Measurements from ENCODE around the gene AMIGO3.

The AMIGO3 gene

GRCh38 chr3:49680493-49681231 is 38.8 kb downstream of the AMIGO3 start:
- Histone ChIP-seq H3K27ac (replicated peaks) (no peak overlapping the region), H3K4me3 (replicated peaks; ENCODE audit: insufficient read depth, low read length) (no peak overlapping the region), H3K27me3 (ENCODE audit: insufficient read depth, poor library complexity, severe bottlenecking) (no peaks in the 10 kb centered on the region)
- 0 out of 2 replicates have a peak, but pooled peaks have one; percentile 1 for TF ChIP-seq POLR2AphosphoS5 (IDR thresholded peaks at IDR 0.05; ENCODE audit: low read depth)
- TF ChIP-seq SPI1 (IDR thresholded peaks at IDR 0.05; ENCODE audit: borderline replicate concordance, low read depth): no peak
- DNase-seq (ENCODE audit: low read depth in 1 of 2, low spot score in 1 of 2): no peak

DNA sequence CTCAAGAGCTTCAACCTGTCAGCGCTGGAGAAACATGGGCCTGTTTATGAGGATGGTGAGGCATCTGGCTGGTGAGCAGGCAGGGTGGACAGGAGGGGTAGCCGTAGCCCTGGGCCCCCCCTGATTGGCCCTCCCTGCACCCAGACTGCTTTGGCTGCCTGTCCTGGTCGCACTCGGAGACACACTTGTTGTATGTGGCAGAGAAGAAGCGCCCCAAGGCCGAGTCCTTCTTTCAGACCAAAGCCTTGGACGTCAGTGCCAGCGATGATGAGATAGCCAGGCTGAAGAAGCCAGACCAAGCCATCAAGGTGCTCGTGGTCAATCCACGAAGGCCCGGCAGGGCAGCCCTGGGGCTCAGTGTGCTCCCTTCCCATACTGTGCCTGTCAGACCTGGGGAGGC is 43.6 kb downstream of the AMIGO3 start:
- no peak for DNase-seq (ENCODE audit: low read depth in 1 of 2, low spot score in 1 of 2)
- Histone ChIP-seq H3K4me3 (replicated peaks; ENCODE audit: insufficient read depth, low read length) (no peak overlapping the region), H3K27me3 (ENCODE audit: insufficient read depth, poor library complexity, severe bottlenecking) (no peaks in the 10 kb centered on the region), H3K27ac (replicated peaks) (no peak overlapping the region)
- TF ChIP-seq REST (IDR thresholded peaks at IDR 0.05; ENCODE audit: insufficient replicate concordance, low read depth): no peak
- no peak for TF ChIP-seq GABPA (IDR thresholded peaks at IDR 0.05; ENCODE audit: low read depth)
- no peak for TF ChIP-seq POLR2AphosphoS5 (IDR thresholded peaks at IDR 0.05; ENCODE audit: low read depth)
- TF ChIP-seq, protein P1, sequence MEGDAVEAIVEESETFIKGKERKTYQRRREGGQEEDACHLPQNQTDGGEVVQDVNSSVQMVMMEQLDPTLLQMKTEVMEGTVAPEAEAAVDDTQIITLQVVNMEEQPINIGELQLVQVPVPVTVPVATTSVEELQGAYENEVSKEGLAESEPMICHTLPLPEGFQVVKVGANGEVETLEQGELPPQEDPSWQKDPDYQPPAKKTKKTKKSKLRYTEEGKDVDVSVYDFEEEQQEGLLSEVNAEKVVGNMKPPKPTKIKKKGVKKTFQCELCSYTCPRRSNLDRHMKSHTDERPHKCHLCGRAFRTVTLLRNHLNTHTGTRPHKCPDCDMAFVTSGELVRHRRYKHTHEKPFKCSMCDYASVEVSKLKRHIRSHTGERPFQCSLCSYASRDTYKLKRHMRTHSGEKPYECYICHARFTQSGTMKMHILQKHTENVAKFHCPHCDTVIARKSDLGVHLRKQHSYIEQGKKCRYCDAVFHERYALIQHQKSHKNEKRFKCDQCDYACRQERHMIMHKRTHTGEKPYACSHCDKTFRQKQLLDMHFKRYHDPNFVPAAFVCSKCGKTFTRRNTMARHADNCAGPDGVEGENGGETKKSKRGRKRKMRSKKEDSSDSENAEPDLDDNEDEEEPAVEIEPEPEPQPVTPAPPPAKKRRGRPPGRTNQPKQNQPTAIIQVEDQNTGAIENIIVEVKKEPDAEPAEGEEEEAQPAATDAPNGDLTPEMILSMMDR (IDR thresholded peaks at IDR 0.05; ENCODE audit: insufficient read depth, low read length): no peak
- no peak for TF ChIP-seq SPI1 (IDR thresholded peaks at IDR 0.05; ENCODE audit: borderline replicate concordance, low read depth)

DNA sequence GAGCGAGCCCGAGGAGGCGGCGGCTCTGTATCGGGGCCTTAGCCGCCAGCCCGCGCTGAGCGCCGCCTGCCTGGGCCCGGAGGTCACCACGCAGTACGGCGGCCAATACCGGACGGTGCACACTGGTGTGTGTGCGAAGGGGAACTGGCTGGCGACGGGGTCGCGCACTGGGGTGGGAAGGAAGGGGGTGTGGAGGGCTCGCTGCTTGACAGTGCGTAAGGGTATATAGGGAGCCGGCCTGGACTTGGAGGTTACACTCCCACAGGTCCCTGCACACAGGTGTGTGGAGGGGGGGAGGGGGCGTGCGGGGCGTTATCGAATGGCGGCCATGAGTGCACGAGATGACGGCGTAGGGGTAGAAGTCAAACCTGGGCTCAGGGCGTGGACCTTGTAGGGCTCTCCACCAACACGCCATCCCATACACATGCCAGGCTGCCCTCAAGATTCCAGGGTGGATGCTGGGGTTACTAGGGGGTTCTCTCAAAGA is 44.9 kb downstream of the AMIGO3 start:
- Histone ChIP-seq H3K27me3 (ENCODE audit: insufficient read depth, poor library complexity, severe bottlenecking) (no peaks in the 10 kb centered on the region), H3K27ac (replicated peaks) (peak overlapping the region; percentile 98), H3K4me3 (replicated peaks; ENCODE audit: insufficient read depth, low read length) (peak overlapping the region; percentile 89)
- TF ChIP-seq REST (IDR thresholded peaks at IDR 0.05; ENCODE audit: insufficient replicate concordance, low read depth) (no peak), SPI1 (IDR thresholded peaks at IDR 0.05; ENCODE audit: borderline replicate concordance, low read depth) (peak; percentile 32; the same call in 1 of the 2 replicates), POLR2AphosphoS5 (IDR thresholded peaks at IDR 0.05; ENCODE audit: low read depth) (0 out of 2 replicates have a peak, but pooled peaks have one; percentile 2)
- no peak for DNase-seq (ENCODE audit: low read depth in 1 of 2, low spot score in 1 of 2)

GRCh38 chr3:49673715-49674496 is 45.6 kb downstream of the AMIGO3 start, which contains the start of gene APEH:
TSS of gene APEH (plus strand) at chr3:49674351. CDS start at chr3:49674402, 51 bp downstream.
- TF ChIP-seq, protein P1 (IDR thresholded peaks at IDR 0.05; ENCODE audit: insufficient read depth, low read length): no peak
- TF ChIP-seq GABPA (IDR thresholded peaks at IDR 0.05; ENCODE audit: low read depth) (peak; percentile 90), REST (IDR thresholded peaks at IDR 0.05; ENCODE audit: insufficient replicate concordance, low read depth) (peak; percentile 28), POLR2AphosphoS5 (IDR thresholded peaks at IDR 0.05; ENCODE audit: low read depth) (peak; percentile 76; the same call in 1 of the 2 replicates), SPI1 (IDR thresholded peaks at IDR 0.05; ENCODE audit: borderline replicate concordance, low read depth) (peak; percentile 18; the same call in 1 of the 2 replicates)
- Histone ChIP-seq H3K27ac (replicated peaks) (peak within 1 kb of the TSS; percentile 98), H3K27me3 (ENCODE audit: insufficient read depth, poor library complexity, severe bottlenecking) (no peaks in the 10 kb centered on the region), H3K4me3 (replicated peaks; ENCODE audit: insufficient read depth, low read length) (peak within 1 kb of the TSS; percentile 89)
- peak; percentile 100 for DNase-seq (ENCODE audit: low read depth in 1 of 2, low spot score in 1 of 2)

All from HL-60 (cell line).